Dedifferentiated amniotic fluid mesenchymal stem cell (primary cell): ENCODE results near the gene MDFI.

Experiments used
- DNase-seq: peaks from one replicate; pipeline ENCODE4 v3.0.0-alpha.2; 2016; ENCODE audit errors: extremely low spot score

MDFI gene

GRCh38 chr6:41634657-41635056, 3.6 kb upstream of the MDFI start:
- no peak for DNase-seq

GRCh38 chr6:41635365-41635764, 2.9 kb upstream of the MDFI start:
- DNase-seq = no peak

GRCh38 chr6:41636833-41637193, 1.5 kb upstream of the MDFI start:
- no peak for DNase-seq

- DNase-seq = no peak
Measured at GRCh38 chr6:41637194-41638001, 870 bp upstream of the MDFI start.

GRCh38 chr6:41638935-41639808, 904 bp downstream of the MDFI start:
- no peak for DNase-seq

- no peak for DNase-seq
Measured at GRCh38 chr6:41639809-41640371, 1.6 kb downstream of the MDFI start.

GRCh38 chr6:41640426-41640825, 2.2 kb downstream of the MDFI start:
- no peak for DNase-seq

- no peak for DNase-seq
Measured at GRCh38 chr6:41641352-41641925, 3.2 kb downstream of the MDFI start.

GRCh38 chr6:41642090-41642959, 4.1 kb downstream of the MDFI start:
- DNase-seq = no peak

GRCh38 chr6:41642960-41643898, 5.0 kb downstream of the MDFI start:
- no peak for DNase-seq

- DNase-seq = no peak
Measured at GRCh38 chr6:41643899-41644269, 5.6 kb downstream of the MDFI start.

GRCh38 chr6:41644297-41644879, 6.1 kb downstream of the MDFI start:
- no peak for DNase-seq

GRCh38 chr6:41645007-41645618, 6.8 kb downstream of the MDFI start:
- DNase-seq = no peak

- no peak for DNase-seq
Measured at GRCh38 chr6:41646026-41646795, 7.9 kb downstream of the MDFI start.

GRCh38 chr6:41647061-41647511, 8.8 kb downstream of the MDFI start:
- DNase-seq = no peak

GRCh38 chr6:41648070-41648585, 9.9 kb downstream of the MDFI start:
- DNase-seq = no peak

- no peak for DNase-seq
Measured at GRCh38 chr6:41648921-41649320, 10.7 kb downstream of the MDFI start.

- DNase-seq = no peak
Measured at GRCh38 chr6:41649596-41649995, 11.3 kb downstream of the MDFI start.
